Astrocyte (in vitro differentiated cells and primary cell): ENCODE measurements around the gene MESD. TPM values are rescaled to one million over a fixed set of nuclear protein-coding genes. Genes with fewer than 3 reads are reported as not detected.
A peak's percentile ranks its signal among the peaks of the same experiment; 100 is the strongest.

Experiments
- DNase-seq: peaks from one replicate; pipeline ENCODE4 v3.0.0-alpha.2; 2010; ENCODE audit warnings: low read depth
- FAIRE-seq: peaks from 2 replicates; lab custom pipeline; 2011; peaks lifted over from hg19 to GRCh38; lab: Jason Lieb, UNC
- H2AFZ ChIP-seq: 2 replicates; pipeline ENCODE4 v1.6.0; 2012; ENCODE audit warnings: low read depth, low read length, inconsistent platforms
- H3K27ac ChIP-seq: 2 replicates; pipeline ENCODE4 v1.5.1; 2011; ENCODE audit warnings: low read depth, low read length, inconsistent platforms
- H3K27me3 ChIP-seq: 2 replicates; pipeline ENCODE4 v1.6.0; 2011; ENCODE audit warnings: low read length, inconsistent platforms; ENCODE audit not compliant: insufficient read depth
- H3K36me3 ChIP-seq: 2 replicates; pipeline ENCODE4 v1.5.1; 2011; ENCODE audit warnings: low read length, inconsistent platforms; ENCODE audit not compliant: insufficient read depth
- H3K4me1 ChIP-seq: 2 replicates; pipeline ENCODE4 v1.5.1; 2011; ENCODE audit warnings: low read length, inconsistent platforms; ENCODE audit not compliant: insufficient read depth
- H3K4me2 ChIP-seq: 2 replicates; pipeline ENCODE4 v1.6.0; 2012; ENCODE audit warnings: low read length, inconsistent platforms
- H3K4me3 ChIP-seq: 2 replicates; pipeline ENCODE4 v1.5.1; 2011; ENCODE audit warnings: low read depth, mild to moderate bottlenecking, low read length, inconsistent platforms; ENCODE audit not compliant: insufficient read depth
- H3K79me2 ChIP-seq: 2 replicates; pipeline ENCODE4 v1.6.0; 2012; ENCODE audit warnings: mild to moderate bottlenecking, low read length, inconsistent platforms; ENCODE audit not compliant: insufficient read depth
- H3K9ac ChIP-seq: 2 replicates; pipeline ENCODE4 v1.6.0; 2012; ENCODE audit warnings: mild to moderate bottlenecking, low read length, inconsistent platforms
- H3K9me3 ChIP-seq: 2 replicates; pipeline ENCODE4 v1.5.1; 2012; ENCODE audit warnings: low read depth, mild to moderate bottlenecking, low read length, inconsistent platforms; ENCODE audit not compliant: insufficient read depth
- H4K20me1 ChIP-seq: 2 replicates; pipeline ENCODE4 v1.6.0; 2012; ENCODE audit warnings: low read length, inconsistent platforms; ENCODE audit not compliant: insufficient read depth
- H3K27ac Mint-ChIP-seq: one replicate; pipeline ENCODE4 v1.8.0; 2021; ENCODE audit warnings: mild to moderate bottlenecking, mixed read lengths; ENCODE audit not compliant: unreplicated experiment
- H3K27me3 Mint-ChIP-seq: one replicate; pipeline ENCODE4 v1.8.0; 2021; ENCODE audit warnings: low read depth, mixed read lengths; ENCODE audit not compliant: unreplicated experiment
- H3K36me3 Mint-ChIP-seq: one replicate; pipeline ENCODE4 v1.8.0; 2021; ENCODE audit warnings: low read depth, mixed read lengths; ENCODE audit not compliant: unreplicated experiment
- H3K4me1 Mint-ChIP-seq: one replicate; pipeline ENCODE4 v1.8.0; 2021; ENCODE audit warnings: low read depth, mixed read lengths; ENCODE audit not compliant: unreplicated experiment
- H3K4me3 Mint-ChIP-seq: one replicate; pipeline ENCODE4 v1.8.0; 2021; ENCODE audit warnings: mild to moderate bottlenecking, moderate library complexity, mixed read lengths; ENCODE audit not compliant: unreplicated experiment
- H3K9me3 Mint-ChIP-seq: one replicate; pipeline ENCODE4 v1.8.0; 2021; ENCODE audit warnings: mild to moderate bottlenecking, mixed read lengths; ENCODE audit not compliant: unreplicated experiment
- EZH2 ChIP-seq: IDR thresholded peaks from 2 replicates; pipeline ENCODE4 v1.6.1; 2012; ENCODE audit warnings: mild to moderate bottlenecking, low read length, inconsistent platforms; ENCODE audit not compliant: insufficient read depth
- total RNA-seq: library from RNA; stranded (reverse); gene quantifications from 2 replicates; pipeline ENCODE4 v1.2.1, GENCODE V29; 2021
- TF ChIP-seq, protein P1 (sequence below): IDR thresholded peaks from 2 replicates; pipeline ENCODE4 v1.5.1; 2011; ENCODE audit warnings: low read depth, mild to moderate bottlenecking, inconsistent platforms, low read length, moderate library complexity; ENCODE audit not compliant: insufficient read depth

The MESD gene
- total RNA-seq, 1 donor from 2014 or later: 33.1 TPM

DNA sequence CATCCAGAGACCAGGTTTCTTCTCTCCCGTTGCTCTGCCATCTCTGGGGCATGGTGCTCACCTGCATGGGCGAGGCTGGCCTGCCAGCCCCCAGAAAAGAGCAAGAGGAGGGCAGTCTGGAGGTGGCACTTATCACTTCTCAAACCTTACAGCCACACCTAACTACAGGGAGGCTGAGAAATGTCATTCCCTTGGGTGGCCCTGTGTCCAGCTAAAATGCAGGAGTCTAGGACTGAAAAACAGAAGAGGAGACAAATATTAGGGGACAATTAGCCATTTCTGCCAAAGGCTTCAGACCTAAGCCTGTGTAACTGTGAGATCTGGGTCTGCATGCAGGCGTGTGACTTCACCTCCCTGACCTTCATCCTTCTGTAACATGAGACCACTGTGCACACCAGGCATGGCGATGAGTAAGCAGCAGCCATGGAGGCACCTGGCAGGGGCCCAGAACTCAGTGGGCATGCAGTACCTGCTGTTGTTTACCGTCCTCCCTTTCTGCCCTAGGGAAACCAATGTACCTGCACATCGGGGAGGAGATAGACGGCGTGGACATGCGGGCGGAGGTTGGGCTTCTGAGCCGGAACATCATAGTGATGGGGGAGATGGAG lies 83.4 kb downstream of the MESD start:
- H3K27me3 ChIP-seq: no peaks in the 10 kb centered on the region
- H2AFZ ChIP-seq: no peak overlapping the region
- Mint-ChIP-seq H3K4me3 (no peak overlapping the region), H3K27ac (no peak overlapping the region), H3K4me1 (peaks cover 8% of the 10 kb centered on the region), H3K9me3 (peaks cover 11% of the 10 kb centered on the region), H3K36me3 (peaks cover 11% of the 10 kb centered on the region), H3K27me3 (peaks cover 6% of the 10 kb centered on the region)
- DNase-seq: peak; percentile 41
- no peak for TF ChIP-seq EZH2
- TF ChIP-seq, protein P1, sequence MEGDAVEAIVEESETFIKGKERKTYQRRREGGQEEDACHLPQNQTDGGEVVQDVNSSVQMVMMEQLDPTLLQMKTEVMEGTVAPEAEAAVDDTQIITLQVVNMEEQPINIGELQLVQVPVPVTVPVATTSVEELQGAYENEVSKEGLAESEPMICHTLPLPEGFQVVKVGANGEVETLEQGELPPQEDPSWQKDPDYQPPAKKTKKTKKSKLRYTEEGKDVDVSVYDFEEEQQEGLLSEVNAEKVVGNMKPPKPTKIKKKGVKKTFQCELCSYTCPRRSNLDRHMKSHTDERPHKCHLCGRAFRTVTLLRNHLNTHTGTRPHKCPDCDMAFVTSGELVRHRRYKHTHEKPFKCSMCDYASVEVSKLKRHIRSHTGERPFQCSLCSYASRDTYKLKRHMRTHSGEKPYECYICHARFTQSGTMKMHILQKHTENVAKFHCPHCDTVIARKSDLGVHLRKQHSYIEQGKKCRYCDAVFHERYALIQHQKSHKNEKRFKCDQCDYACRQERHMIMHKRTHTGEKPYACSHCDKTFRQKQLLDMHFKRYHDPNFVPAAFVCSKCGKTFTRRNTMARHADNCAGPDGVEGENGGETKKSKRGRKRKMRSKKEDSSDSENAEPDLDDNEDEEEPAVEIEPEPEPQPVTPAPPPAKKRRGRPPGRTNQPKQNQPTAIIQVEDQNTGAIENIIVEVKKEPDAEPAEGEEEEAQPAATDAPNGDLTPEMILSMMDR: no peak
- H3K4me3 ChIP-seq: no peak overlapping the region
- no peak overlapping the region for H3K27ac ChIP-seq
- peaks cover 4% of the 10 kb centered on the region for H3K4me1 ChIP-seq
- H3K79me2 ChIP-seq: no peaks in the 10 kb centered on the region
- no peak overlapping the region for H3K4me2 ChIP-seq
- FAIRE-seq: no peak
- H3K36me3 ChIP-seq: no peaks in the 10 kb centered on the region
- peaks cover 5% of the 10 kb centered on the region for H3K9me3 ChIP-seq
- no peaks in the 10 kb centered on the region for H4K20me1 ChIP-seq
- no peak overlapping the region for H3K9ac ChIP-seq

DNA sequence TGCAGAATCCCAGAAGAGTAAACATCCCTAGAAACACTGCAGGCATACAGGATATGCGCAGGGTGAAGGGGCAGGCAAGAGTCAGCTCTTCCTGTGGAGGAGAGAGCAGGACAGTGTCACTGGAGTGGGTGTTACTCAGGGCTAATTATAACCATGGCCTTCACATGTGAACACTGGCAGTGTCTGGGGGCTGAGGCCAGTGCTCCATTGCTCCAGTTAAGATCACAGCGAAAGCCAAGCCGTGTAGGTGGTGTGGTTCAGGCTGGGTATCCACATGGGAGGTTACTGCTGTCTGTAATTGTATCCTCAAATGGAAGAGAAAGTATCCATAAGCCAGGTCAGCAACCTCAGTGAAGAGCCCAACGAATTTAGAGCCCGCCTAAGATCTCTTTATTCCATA lies 84.6 kb downstream of the MESD start:
- peak overlapping the region; percentile 21 for H3K4me2 ChIP-seq

More for the DNA sequence above, 84.6 kb downstream of the MESD start:
- Mint-ChIP-seq H3K36me3 (peaks cover 11% of the 10 kb centered on the region), H3K27me3 (peaks cover 5% of the 10 kb centered on the region), H3K4me3 (no peak overlapping the region), H3K27ac (no peak overlapping the region), H3K9me3 (peaks cover 11% of the 10 kb centered on the region), H3K4me1 (peaks cover 8% of the 10 kb centered on the region)
- H3K9ac ChIP-seq: no peak overlapping the region
- H3K36me3 ChIP-seq: no peaks in the 10 kb centered on the region
- H3K4me1 ChIP-seq: peaks cover 4% of the 10 kb centered on the region
- H3K9me3 ChIP-seq: peaks cover 5% of the 10 kb centered on the region
- H3K27me3 ChIP-seq: no peaks in the 10 kb centered on the region
- no peak overlapping the region for H3K4me3 ChIP-seq
- no peak for DNase-seq
- no peaks in the 10 kb centered on the region for H4K20me1 ChIP-seq
- no peaks in the 10 kb centered on the region for H3K79me2 ChIP-seq
- no peak for FAIRE-seq
- H2AFZ ChIP-seq: no peak overlapping the region
- no peak overlapping the region for H3K27ac ChIP-seq
- no peak for TF ChIP-seq EZH2
- TF ChIP-seq, protein P1: no peak
